HG02884 (cell line): ENCODE results near the gene FOCAD.

Experiments
- ATAC-seq: cut with Tn5 transposase; IDR thresholded peaks from one replicate; pipeline ENCODE4 v1.9.1; 2021; ENCODE audit warnings: mild to moderate bottlenecking, moderate library complexity; ENCODE audit not compliant: unreplicated experiment

Gene FOCAD

DNA sequence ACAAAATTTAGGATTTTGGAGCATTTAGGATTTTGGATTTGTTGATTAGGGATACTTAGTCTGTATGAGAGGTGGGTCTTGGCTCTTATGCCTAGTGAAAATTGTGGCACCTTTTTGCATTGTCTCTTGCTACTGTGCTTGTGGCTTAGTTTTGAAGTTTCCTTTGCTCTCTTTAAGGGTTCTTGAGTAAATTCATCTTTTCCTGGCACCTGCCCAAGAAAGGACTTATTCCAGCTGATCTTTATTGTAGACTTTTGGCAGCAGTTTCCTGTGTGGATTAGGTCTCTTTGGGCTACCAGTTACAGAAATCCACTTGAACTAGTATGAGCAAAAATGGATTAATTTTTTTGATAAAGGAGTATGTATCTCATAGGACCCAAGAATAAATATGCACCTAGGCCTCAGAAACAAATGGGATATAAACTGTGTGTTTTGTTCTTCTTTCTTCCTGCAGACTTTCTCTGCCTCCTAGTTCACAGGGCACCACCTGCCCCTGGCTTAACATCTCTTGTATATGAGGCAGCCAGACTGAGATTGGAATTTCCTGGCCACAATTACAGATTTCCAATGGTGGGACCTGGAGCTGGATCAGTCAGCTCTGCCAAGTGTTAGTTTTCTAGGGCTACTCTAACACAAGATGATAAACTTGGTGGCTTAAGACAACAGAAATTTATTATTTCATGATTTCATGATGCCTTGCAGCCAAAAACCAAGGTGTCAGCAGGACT, 44.6 kb downstream of the FOCAD start:
- ATAC-seq = no peak

DNA sequence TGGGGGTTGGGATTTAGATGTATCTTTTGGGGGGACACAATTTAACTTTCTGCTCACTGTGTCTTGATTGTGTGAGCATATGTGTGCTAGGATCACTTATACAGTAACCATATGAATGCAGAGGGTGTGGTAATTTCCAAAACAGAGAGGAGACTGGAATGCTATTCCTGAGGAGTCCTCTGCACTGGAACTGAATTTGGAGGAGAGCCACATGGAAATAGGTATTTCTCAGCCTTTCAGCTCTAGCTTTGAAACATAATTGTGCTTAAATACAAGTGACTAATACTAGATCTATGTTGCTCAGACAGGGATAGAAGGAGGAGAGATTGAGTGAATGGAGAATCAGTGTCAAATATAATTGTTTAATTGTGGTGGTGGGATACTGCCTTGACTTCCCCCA, 45.5 kb downstream of the FOCAD start:
- no peak for ATAC-seq

DNA sequence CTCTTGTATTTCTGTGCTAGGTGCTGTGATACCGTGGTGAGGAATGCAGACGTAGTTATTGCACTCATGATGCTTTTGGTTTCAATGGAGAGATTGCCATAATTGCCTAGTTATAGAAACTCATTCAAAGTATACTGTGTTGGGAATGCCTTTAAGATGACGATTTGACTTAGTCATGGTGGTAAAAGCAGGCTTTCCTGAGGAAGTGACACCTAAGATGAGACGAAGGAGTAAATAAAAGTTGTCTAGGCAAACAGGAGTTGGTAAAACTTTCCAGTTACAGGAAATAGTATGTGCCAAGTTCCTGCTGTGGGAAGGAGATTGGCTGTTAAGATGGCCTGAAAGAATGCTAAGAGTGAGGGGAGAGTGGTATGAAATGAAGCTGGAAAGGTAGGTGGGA, 48.1 kb downstream of the FOCAD start:
- ATAC-seq = no peak

DNA sequence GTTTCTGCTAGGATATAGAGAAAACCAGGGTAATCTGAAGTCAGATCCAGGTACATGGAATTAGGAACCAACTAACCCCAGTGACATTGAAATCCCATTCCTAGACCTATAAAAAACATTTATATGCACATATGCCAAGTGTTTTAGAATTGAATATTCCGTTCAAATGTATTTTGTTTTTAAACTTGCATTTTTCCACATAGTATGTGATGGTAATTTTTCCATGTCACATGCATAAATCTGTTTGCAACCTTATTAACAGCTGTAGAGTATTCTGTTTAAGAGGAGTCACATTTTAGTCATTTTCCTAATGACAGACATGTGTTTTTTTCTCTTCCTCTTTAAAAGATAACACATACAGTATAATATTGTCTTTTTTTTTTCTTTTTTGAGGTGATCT, 50.2 kb downstream of the FOCAD start:
- no peak for ATAC-seq

DNA sequence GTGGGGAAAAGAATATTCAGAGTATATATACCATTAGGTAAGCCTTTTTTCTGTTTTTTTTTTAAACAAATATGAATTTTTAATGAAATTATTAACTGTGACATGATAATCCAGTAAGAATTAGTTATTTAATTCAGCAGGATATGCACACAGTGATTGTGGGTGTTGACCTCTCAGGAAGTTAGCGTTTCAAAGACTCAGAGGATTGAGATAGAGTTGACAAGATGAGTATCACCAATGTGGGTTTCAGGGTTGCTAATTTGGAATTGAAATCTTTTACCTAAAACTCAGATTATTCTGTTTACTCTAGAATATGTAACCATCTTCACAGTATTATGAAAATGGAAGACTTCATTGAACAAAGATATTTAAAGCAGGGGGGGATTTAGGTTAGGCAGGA, 56.2 kb downstream of the FOCAD start:
- ATAC-seq = no peak

DNA sequence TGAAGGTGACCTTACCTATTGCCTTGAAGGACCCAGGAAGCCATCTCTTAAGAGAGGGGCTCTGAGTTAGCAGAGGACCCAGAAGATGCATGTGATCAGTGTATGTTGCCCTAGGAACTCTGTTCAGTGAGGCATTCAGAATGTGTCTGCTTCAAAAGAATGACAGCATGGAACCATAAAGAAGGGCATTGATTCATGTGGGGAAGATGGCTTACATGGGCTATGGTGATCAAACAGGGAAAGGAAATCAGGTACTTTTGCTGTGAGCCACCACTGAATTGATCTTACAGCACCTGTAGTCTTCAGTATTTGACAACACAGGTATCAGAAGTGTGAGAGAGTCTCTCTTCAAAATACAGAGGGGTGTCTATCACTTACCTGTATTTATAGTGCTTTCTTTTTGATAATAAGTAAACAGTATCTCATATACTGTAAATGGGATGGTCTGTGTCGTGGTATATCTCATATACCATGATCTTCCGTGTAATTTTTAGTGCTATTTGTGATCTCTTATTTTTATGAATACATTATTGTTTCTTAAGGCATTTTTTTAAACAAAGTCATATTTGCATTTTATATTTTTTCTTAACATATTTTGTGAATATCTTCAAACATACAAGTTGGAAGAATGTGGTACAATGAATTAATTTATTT, 57.0 kb downstream of the FOCAD start:
- no peak for ATAC-seq

DNA sequence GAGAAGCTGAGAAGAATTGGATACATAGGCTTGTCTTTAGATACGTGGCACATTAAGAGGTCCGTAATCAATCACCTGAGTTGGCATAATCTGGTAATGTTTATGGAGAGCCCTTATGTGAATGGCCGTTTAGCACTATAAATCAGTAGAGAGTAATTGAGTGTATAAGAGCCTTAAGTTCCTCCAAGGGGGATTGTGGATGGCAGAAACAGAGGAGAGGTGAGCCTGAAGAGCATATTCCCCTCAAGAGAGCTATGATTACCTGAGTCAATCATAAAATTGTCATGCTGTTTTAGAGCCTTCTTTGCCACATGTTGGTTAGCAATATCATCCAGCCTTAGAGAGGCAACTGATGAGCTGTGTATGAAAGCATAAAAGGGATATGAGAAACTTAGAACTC, 58.8 kb downstream of the FOCAD start:
- ATAC-seq = no peak

DNA sequence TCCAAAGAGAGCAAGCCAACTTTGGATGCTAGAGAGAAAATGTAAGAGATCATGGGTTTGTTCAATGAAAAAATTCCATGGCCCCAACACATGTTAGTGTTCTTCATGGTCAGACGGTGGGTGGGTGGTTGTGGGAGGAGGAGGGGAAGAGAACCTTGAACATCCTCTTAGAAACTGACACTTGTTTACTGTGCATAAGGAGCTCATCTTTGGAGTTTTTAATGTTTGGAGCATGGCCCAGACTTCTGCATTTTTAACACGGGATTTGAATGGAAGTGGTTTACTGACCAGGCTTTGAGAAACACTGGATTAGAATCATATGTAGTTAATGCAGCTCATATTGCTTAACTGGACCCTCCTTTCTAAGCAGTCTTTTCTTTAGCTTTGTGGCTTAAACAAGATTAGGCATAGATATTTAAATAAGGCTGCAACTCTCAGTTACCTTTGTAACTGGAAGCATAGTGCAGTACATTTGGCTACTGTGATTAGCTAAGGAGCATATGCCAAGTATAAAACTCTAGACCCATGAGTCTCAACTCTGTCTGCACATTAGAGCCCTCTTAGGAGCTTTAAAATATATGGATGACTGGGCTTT, 60.1 kb downstream of the FOCAD start:
- no peak for ATAC-seq

DNA sequence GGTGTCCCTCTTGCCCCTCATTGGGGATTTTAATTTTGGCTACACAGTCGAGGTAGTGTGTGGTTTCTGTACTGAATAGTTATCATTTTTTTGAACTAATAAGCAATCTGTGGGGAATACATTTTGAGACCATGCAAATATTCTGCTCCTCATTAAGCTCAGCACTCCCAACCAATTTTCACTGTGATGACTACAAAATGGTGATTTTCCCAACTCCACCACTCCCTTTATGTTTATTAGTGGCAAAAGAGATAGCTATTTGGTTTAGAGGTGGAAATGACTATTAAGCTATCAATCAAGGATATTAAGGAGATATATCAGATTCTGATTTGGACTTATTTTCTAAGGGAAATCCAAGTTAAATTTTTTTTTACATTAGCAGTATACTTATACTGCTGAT, 62.9 kb downstream of the FOCAD start:
- ATAC-seq = no peak

DNA sequence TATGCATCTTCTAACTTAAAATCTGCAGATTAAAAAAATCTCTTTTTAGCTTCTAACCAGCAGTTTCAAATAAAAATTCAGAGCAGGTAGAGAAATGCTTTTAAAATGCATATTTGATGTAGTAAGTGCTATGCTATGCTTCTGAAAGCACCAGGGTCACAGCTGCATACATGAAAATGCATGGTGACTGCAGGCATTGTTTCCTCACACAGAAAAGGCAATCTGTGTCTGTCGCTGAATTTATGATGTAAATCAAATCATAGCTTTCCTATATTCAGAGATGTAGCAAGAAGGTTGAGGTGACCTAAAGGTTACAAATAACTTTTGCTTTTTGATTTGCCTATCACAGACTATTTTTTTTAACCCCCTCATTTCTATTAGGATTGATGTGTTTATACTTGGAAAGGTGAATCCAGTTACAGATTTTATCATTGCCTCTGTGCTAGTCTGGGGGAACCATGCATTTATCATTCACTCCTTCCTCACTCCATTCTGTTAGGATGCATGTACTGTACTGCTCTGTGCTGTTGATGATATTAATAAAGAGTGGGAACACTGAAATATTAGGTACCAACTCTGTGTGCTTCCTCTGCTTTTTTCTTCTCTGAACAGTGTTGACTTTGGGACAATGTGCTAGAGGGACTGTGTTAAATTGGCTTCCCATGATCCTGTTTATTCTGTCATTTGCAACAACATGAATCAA, 65.6 kb downstream of the FOCAD start:
- no peak for ATAC-seq

DNA sequence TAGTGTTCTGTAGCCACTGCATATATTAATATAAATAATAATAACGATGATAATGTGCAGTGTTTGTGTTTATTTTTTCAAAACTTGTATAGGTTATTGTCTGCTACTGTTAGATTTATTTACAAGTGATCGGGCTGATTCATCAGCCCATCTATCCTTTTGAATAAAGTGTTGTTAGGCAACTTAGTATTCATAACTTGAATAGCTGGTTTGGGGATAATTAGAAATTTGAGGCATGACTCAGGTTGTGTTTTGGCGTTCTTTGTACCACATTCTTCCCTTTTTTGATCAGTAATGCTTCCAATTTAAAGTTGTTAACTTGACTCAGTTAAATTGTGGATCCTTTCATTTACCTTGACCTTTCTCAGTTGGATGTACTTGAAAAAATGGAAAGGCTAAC, 69.7 kb downstream of the FOCAD start:
- no peak for ATAC-seq

DNA sequence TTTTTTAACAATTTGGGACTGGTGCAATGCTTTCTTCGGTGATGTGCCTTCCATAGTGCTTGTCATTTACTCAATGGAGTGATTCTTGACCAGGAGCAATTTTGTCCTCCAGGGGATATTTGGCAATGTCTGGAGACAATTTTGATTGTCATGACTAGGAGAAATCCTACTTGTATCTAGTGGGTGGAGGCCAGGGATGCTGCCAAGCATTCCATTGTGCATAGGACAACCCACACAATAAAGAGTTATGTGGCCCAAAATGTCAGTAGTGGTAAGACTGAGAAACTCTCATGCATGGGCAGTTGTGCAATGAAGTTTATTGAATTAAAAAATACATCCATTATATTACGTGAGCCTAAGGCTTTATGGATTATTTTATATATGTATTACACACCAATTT, 70.5 kb downstream of the FOCAD start:
- no peak for ATAC-seq

DNA sequence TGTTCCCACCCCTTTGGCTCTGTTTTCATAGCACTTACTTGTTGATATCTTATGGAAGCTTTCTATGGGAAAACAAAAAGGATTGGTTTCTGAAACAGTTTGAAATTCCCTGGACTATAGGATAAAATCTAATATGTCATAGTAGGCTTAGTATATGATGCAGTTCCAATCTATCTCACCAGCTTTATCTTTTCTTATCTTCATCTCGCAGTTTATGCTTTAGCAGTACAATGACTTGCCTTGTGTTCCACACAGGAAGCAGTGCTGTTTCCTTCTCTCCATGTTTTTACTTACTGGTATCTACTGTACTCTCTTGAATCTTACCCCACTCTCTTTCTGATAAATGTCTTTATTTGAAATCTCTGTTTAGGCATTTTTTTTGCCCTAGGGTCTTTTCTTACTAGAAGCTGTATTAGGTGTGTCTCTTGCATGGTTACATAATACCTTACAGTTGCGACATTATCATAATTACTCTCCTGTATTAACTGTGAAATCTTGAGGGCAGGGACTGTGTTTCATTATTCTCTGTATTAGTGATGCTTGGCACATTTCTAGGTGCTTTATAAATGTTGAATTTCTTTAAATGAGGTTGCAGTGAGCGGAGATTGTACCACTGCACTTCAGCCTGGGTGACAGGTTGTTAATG, 76.3 kb downstream of the FOCAD start:
- no peak for ATAC-seq

DNA sequence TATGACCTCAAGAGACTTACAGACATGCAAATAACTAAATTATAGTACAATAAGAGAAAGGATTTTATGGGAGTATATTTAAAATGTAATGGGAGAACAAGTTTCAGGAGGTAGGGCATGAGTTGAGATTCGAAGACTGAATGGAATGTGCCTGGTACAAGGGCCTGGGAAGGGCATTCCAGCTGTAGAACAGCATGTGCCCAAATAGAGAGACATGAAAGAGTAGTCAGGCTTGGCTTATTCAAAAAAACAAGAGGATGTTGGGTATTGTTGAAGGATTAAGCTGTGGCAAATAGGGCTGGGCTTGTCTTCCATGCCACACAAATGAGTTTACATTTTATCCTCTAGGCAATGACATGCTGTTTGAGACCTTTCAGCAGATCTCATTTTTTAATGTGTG, 86.9 kb downstream of the FOCAD start:
- ATAC-seq = no peak

DNA sequence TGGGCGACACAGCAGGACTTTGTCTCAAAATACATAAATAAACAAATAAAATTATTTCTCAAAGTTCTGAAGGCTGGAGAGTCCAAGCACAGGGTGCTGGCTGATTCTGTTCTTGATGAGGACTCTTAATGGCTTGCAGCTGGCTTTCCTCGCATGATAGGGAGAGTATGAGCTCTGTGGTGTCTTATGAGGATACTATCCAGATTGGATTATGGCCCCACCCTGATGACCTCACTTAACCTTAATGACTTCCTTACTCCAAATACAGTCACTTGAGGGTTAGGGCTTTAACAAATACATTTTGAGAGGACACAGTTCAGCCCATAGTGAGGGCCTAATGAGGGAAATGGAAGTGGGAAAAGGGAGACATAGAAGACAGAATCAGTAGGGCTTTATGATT, 87.7 kb downstream of the FOCAD start:
- no peak for ATAC-seq

DNA sequence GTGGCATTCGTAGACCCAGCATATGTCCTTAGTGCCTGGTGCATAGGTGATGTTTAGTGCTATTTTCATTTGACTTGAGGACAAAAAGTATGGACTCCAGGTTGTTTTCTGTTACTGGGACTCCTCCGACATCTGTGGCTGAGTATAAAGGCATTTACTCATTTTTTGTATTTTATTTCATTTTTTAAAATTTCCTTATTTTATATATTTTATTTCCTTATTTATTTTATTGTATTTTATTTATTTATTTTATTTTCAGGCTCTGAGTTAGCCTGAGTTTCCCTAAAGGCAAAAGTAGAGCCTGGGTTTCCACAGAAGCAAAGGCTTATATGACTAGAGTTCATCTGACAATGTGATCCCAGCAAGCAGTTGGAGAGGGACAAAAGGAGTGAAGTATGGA, 91.6 kb downstream of the FOCAD start:
- ATAC-seq = no peak

DNA sequence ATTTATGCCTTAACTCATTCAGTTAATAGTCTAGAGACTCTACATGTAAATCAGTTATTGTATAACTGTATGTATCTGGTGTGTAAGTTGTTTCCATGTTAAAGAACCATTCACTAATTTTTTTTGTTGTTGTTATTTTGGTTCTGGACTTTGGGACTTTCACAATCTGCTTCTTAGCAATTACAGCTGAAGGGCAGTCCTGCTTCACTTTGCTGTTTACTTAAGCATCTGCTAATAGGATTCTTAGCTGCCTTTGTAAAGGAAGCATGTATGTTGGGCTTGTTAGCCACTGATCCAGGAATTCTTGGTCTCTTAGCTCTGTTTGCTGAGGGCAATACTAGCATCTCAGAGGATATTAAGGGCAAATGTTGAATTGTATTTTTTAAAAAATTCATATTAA, 97.0 kb downstream of the FOCAD start:
- ATAC-seq = no peak

DNA sequence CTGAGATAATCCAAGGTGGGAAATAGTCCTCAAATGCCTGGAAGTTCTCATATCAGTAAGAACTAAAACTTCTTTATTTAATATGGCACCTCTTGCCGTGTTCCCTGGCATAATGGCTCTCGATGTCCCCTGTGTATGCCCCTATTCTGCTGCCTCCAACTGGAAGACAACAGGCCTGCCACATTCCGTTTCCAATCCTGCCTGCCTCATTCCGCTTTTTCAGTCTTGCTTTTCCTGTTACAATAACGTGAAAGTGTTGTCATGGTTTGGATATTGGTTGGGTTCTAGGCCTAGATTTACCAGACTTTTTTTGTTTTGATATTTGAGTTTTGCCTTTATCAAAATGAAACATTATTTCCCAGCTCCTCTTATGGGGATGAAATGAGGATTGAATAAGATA, 98.2 kb downstream of the FOCAD start:
- no peak for ATAC-seq

DNA sequence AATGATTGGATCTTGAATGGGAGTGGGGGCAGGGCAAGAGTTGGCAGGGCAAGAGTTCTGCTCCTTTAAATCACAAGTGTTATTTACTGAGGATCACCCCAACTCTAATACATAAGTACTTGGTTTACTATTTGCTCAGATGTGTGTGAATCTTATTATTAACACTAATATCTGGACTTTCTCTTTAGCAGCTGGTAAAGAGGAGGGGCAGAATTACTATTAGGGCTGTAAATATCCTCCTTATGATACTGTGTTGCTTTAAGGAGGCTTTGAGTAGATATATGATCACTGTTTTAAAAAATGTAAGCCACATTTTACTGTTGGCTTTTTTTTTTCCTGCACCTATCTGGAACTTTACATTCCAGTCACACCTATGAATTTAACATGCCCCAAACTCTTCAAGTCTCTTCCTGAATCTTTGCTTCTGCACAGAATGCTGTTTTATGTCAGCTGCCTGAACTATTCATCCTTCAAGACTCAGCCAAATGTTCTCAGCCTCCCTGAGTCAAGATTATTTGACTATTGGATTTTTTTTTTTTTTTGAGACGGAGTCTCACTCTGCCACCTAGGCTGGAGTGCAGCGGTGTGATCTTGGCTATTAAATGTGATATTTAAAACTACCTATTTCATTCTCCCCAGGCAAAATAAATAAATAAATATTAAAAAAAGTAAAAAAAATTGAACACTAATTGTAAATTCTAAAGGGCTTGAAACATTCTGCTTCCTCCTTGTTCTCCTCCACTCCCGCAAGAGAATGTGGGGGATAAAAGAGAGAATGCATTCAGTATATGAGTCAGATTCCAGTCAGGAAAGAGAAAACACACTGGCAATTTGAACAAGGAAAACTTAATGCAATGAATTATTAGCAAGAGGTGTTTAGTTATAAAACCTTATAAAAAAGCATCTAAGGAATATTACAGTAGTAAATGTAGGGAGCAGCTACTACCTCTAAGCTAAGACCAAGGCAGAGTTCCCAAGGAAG, 99.3 kb downstream of the FOCAD start:
- peak; percentile 84 for ATAC-seq

DNA sequence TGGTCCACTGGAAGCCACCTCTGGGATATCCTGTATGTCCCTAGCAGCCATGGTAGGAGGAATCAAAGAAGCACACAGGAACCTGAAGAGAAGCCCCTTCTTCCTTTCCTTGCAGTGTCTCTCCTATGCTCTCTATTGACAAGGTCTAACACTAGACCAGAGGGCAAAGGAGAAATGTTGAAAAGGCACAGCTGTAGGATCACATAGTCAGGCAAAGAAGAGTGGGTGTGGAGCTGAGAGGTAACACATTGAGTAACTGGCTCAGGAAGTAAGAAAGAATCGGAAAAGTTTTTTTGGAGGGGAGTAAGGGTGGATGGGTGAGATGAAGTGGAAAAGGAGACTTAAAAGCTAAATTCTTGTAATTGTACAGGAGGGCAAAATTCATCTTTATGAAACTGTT, 100.1 kb downstream of the FOCAD start:
- no peak for ATAC-seq
